ENCODE measurements around the gene TLE1. TPM values are rescaled to one million over a fixed set of nuclear protein-coding genes. Genes with fewer than 3 reads are reported as not detected.

Gene TLE1
- total RNA-seq, 2 experiments from 2014 or later, result 0.07 to 0.23 TPM

DNA sequence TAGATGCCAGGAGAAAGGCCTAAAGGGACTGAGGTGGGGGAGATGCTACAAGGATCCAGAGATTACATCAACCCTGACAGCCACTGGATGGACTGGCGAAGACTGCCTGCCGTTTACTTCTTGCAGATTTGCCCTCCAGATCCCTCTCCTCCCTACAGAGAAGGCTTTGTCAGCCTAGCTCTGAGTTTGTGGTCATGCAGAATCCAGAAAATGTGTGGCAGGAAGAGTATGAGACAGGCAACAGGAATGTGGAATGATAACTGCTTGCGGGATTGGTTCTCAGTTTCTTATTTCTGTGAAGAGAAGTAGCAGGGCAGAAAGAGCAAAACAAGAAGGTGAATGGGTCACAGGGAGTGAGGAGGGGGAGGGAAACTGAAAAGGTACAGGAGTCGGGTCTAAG is 129.6 kb downstream of the TLE1 start:
- ChIA-PET POLR2A (no interaction called here), CTCF (no interaction called here)
- no peak overlapping the region for H3K4me3 Mint-ChIP-seq
- H3K4me1 Mint-ChIP-seq, result no peaks in the 10 kb centered on the region
- H3K36me3 Mint-ChIP-seq (ENCODE audit: low read depth), result no peaks in the 10 kb centered on the region
- no peak overlapping the region for H3K27ac Mint-ChIP-seq
- DNase-seq, result no peak
- H3K9me3 Mint-ChIP-seq (ENCODE audit: low read depth), result no peaks in the 10 kb centered on the region
- intact Hi-C loops (cut with DNase I, micrococcal nuclease), result no loop called here
- no peak for ATAC-seq
- H3K27me3 Mint-ChIP-seq, result no peaks in the 10 kb centered on the region

DNA sequence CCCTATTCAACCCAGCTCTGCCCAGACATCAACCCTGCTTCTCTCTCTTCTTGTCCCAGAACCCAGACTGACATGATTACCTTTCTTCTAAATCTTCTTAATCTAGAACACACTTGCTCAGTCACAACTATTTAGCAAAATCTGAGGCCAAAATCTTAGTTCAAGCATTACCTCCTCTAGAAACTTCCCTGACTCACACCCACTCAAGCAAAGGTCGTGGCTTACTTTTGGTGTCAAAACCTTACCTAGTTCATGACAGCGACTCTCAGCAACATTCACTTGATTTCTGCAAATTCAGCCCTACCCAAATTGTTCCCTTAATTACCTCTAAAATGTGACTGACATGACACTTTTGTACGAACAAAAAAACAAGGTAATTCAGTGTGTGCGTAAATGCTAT is 130.2 kb downstream of the TLE1 start:
- Mint-ChIP-seq H3K4me3 (no peak overlapping the region), H3K4me1 (no peaks in the 10 kb centered on the region), H3K27me3 (no peaks in the 10 kb centered on the region), H3K9me3 (ENCODE audit: low read depth) (no peaks in the 10 kb centered on the region), H3K36me3 (ENCODE audit: low read depth) (no peaks in the 10 kb centered on the region), H3K27ac (no peak overlapping the region)
- DNase-seq (no peak), ATAC-seq (no peak)
- intact Hi-C loops (cut with DNase I, micrococcal nuclease), result no loop called here
- ChIA-PET CTCF (no interaction called here), POLR2A (no interaction called here)

DNA sequence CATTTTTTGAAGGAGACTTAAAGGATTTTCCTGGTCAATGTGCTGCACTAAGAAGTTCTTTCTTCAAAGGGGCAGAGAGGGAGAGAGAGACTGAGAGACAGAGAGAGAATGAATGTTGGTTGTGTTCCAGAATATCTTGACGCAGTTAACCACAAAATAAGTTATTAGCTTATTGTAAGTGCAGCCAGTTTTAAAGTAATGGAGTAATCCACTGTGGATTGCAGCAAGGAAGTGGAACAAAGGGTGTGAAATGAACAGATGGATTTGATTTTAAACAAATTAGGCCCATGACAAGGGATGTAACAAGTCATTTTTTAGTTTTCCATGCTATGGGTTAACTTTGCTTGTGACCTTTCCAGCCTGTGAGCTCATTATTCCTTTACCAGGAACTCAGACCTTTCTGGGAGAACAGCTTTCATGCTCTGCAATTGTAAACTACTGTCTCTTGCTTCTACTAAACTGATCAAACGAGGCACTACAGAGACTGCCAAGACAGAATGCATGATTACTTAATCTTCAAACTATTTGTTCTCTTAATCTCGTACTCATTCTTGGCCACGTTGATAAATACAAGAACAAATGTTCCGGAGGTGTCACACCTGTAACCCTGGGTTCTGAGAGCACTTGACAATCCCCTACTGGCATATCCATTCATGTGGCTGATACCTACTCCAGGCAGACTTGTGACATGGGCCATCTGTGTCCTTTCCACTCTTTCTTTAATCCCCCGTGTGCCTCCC is 131.1 kb downstream of the TLE1 start:
- POLR2A ChIA-PET, result no interaction called here
- no peaks in the 10 kb centered on the region for H3K27me3 Mint-ChIP-seq

DNA sequence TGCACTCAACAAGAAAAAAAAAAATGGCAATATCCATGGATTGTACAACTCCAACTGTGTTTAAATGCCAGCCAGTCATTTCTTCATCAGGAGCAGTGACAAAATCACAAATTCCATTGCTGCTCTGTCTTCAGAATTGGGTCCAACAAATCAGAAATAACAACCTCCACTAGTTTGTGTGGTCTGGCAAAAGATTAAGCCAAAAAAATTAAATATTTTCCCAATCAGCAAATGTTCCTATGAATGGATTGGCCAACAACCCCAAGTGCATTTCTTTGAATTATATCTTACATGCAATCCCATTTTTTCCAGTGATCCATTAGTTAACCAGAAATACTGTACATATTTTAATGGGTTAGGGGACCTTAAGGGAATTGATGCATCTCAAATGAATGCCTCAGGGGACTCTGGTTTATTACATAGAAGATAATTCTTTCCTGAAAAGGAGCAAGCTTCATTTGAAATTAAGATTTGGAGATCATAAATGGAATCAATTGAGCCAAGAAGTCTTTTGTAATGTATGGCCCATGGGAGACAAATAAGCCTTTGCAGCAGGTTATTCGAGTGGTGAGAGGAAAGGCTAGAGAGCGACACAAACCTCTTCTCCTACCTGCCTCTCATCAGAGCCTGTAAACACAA is 131.8 kb downstream of the TLE1 start:
- no peak for DNase-seq
- Mint-ChIP-seq H3K36me3 (ENCODE audit: low read depth) (no peaks in the 10 kb centered on the region), H3K4me1 (no peaks in the 10 kb centered on the region), H3K9me3 (ENCODE audit: low read depth) (no peaks in the 10 kb centered on the region), H3K27me3 (no peaks in the 10 kb centered on the region), H3K27ac (no peak overlapping the region), H3K4me3 (no peak overlapping the region)
- ChIA-PET CTCF (no interaction called here), POLR2A (no interaction called here)
- ATAC-seq, result no peak
- intact Hi-C loops (cut with DNase I, micrococcal nuclease), result no loop called here

More for the DNA sequence above, 131.1 kb downstream of the TLE1 start:
- DNase-seq (no peak), ATAC-seq (no peak)
- H3K9me3 Mint-ChIP-seq (ENCODE audit: low read depth), result no peaks in the 10 kb centered on the region
- H3K4me3 Mint-ChIP-seq, result no peak overlapping the region
- CTCF ChIA-PET, result no interaction called here
- H3K27ac Mint-ChIP-seq, result no peak overlapping the region
- no peaks in the 10 kb centered on the region for H3K36me3 Mint-ChIP-seq (ENCODE audit: low read depth)
- intact Hi-C loops (cut with DNase I, micrococcal nuclease), result no loop called here
- H3K4me1 Mint-ChIP-seq, result no peaks in the 10 kb centered on the region

DNA sequence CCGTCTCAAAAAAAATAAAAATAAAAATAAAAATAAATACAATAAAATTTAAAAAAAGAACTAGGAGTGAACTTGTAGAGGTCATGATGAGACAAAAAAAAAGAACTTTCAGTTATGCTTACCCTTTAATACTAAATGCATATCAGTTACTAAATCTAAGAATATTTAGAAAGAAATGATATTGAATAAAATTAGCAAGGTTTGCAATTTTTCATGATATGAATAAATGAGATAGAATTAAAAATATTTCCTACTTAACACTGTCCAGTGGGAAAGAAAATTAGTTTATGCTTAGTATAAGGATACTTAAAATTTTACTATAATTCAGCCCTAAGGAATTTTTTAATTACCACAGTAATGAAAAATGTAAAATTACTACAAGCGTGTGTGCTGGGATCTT is 132.4 kb downstream of the TLE1 start:
- intact Hi-C loops (cut with DNase I, micrococcal nuclease), result no loop called here
- no peak overlapping the region for H3K27ac Mint-ChIP-seq
- CTCF ChIA-PET, result no interaction called here

DNA sequence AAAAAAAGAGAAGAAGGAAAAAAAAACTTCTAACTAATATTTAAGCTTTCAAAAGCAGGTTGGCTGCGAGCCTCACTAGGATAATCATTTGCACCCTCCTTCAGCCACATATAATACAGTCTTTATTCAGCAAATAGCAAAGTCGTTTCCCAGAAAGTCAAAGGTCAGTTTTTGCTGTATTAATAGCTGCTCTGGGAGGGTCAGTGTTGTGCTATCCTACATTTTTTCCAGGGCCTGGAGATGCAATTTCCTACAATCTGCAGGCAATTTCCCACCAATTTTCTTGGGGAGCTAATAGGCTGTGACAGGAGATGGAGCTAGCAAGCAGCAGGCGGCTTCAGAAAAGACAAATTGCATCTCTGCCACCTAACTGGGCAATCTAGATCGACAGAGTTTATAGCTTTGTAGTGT is 136.8 kb downstream of the TLE1 start:
- Mint-ChIP-seq H3K27ac (no peak overlapping the region), H3K4me3 (no peak overlapping the region), H3K9me3 (ENCODE audit: low read depth) (no peaks in the 10 kb centered on the region), H3K4me1 (no peaks in the 10 kb centered on the region), H3K36me3 (ENCODE audit: low read depth) (no peaks in the 10 kb centered on the region), H3K27me3 (peaks cover 1% of the 10 kb centered on the region)
- CTCF ChIA-PET, result interaction anchor here (0.6 kb wide), 1 partner anchor 907 kb away, joined by 3 read pairs; no protein-coding TSS in a partner anchor
- intact Hi-C loops (cut with DNase I, micrococcal nuclease), result no loop called here
- POLR2A ChIA-PET, result no interaction called here
- ATAC-seq, result no peak
- DNase-seq, result no peak

More for the DNA sequence above, 132.4 kb downstream of the TLE1 start:
- no peaks in the 10 kb centered on the region for H3K4me1 Mint-ChIP-seq
- no peak overlapping the region for H3K4me3 Mint-ChIP-seq
- POLR2A ChIA-PET, result no interaction called here
- H3K9me3 Mint-ChIP-seq (ENCODE audit: low read depth), result no peaks in the 10 kb centered on the region
- H3K36me3 Mint-ChIP-seq (ENCODE audit: low read depth), result no peaks in the 10 kb centered on the region
- ATAC-seq (no peak), DNase-seq (no peak)
- H3K27me3 Mint-ChIP-seq, result no peaks in the 10 kb centered on the region

DNA sequence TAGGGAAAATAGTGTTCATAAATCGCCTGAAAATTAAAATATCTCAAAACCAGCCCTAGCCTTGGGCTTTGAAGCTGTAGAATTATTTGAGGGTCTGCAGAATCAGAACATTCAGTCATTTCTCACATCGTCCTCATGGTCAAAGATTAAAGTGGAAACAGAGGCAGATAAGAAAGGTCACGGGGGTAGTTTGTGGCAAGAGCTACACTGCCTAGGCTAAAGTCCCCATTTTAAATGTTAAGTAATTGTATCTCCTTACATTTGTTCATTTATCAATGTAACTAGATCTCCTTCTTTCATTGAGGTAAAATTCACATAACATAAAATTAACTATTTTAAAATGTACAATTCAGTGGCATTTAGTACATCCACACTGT is 139.2 kb downstream of the TLE1 start:
- ChIA-PET CTCF (interaction anchor here (0.6 kb wide), 1 partner anchor 375 kb away, joined by 4 read pairs; no protein-coding TSS in a partner anchor), POLR2A (no interaction called here)
- Mint-ChIP-seq H3K4me1 (no peaks in the 10 kb centered on the region), H3K27ac (no peak overlapping the region), H3K27me3 (peaks cover 1% of the 10 kb centered on the region), H3K4me3 (no peak overlapping the region), H3K9me3 (ENCODE audit: low read depth) (no peaks in the 10 kb centered on the region), H3K36me3 (ENCODE audit: low read depth) (no peaks in the 10 kb centered on the region)
- DNase-seq (no peak), ATAC-seq (no peak)
- intact Hi-C loops (cut with DNase I, micrococcal nuclease), result no loop called here

DNA sequence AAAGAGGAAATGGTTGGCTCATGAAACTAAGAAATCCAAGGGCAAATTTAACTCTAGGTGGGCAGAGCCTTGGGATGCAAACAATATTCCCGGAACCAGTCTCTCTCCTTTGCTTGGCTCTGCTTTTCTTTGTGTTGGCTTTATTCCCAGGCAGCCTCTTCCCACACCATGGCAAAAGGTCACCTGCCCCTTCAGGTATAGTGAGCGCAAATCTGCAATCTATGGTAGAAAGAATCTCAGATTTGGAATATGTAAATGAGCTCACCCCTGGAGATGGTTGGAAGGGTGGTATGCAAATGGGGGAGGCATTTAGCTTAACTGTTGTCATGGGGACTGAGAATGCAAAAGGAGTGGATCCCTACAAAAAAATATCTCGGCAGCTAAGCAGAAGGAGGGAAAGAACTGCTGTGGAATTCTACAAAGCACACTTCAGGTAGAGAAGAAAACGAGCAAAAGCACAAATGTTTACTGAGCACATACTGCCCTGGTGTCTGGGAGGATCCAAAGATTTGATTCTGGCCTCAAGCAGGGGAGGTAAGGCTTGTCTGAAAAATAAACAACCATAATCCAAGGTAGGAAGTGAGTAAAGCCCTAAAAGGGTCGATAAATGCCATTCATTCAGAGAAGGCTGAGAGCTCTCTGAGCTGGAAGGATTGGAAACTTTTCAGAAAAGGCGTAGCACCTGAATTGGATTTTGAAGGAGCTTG is 139.7 kb downstream of the TLE1 start:
- DNase-seq (no peak), ATAC-seq (no peak)
- intact Hi-C loops (cut with DNase I, micrococcal nuclease), result no loop called here
- peaks cover 1% of the 10 kb centered on the region for H3K27me3 Mint-ChIP-seq
- H3K9me3 Mint-ChIP-seq (ENCODE audit: low read depth), result no peaks in the 10 kb centered on the region
- no peaks in the 10 kb centered on the region for H3K4me1 Mint-ChIP-seq
- no peak overlapping the region for H3K27ac Mint-ChIP-seq
- no peaks in the 10 kb centered on the region for H3K36me3 Mint-ChIP-seq (ENCODE audit: low read depth)
- POLR2A ChIA-PET, result no interaction called here
- no peak overlapping the region for H3K4me3 Mint-ChIP-seq
- CTCF ChIA-PET, result interaction anchor here (0.6 to 0.8 kb wide), 2 partner anchors 81 to 375 kb away, joined by 3 to 4 read pairs; no protein-coding TSS in a partner anchor

DNA sequence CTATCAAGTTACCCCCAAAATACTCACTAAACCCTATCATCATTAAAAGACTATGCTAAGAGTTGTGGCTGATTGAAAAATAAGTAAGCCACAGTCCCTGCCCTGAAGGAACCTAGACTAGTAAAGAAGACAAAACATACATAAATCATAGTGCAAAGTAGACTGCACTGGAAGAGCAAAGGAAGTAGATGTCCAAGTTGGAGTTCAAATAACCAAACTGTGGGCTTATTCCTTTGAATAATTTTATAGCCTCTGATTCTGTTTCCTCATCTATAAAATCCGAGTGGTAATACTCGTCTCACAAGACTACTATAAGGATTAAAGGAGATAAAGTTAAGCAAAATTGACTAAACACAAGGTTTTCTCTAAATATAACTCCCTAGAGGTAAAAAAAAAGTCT is 140.4 kb downstream of the TLE1 start:
- H3K4me1 Mint-ChIP-seq, result no peaks in the 10 kb centered on the region
- H3K9me3 Mint-ChIP-seq (ENCODE audit: low read depth), result no peaks in the 10 kb centered on the region
- ATAC-seq (no peak), DNase-seq (no peak)
- intact Hi-C loops (cut with DNase I, micrococcal nuclease), result no loop called here
- no peak overlapping the region for H3K27ac Mint-ChIP-seq
- CTCF ChIA-PET, result no interaction called here
- H3K36me3 Mint-ChIP-seq (ENCODE audit: low read depth), result no peaks in the 10 kb centered on the region
- no peak overlapping the region for H3K4me3 Mint-ChIP-seq
- peaks cover 1% of the 10 kb centered on the region for H3K27me3 Mint-ChIP-seq
- POLR2A ChIA-PET, result no interaction called here

DNA sequence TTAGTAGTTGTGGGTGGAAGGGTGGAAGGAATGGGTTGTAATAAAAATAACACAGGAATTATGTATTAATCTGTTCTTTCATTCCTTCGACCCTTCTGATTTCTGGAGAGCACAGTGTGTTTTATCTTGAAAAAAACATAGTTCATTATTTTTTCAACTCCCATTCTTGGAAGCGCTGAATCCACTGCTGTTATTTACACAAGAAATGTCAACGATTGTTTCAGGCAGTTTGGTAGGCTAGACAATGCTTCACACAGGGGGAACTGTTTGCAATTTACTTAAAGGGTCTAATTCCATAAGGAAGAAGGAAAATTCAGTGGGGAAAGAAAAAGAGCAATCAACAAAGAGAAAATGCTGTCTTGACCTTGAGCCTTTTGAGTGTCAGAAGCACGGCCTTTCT is 142.9 kb downstream of the TLE1 start:
- POLR2A ChIA-PET, result no interaction called here
- Mint-ChIP-seq H3K27me3 (peaks cover 1% of the 10 kb centered on the region), H3K4me1 (no peaks in the 10 kb centered on the region), H3K4me3 (no peak overlapping the region), H3K9me3 (ENCODE audit: low read depth) (no peaks in the 10 kb centered on the region), H3K36me3 (ENCODE audit: low read depth) (no peaks in the 10 kb centered on the region), H3K27ac (no peak overlapping the region)
- intact Hi-C loops (cut with DNase I, micrococcal nuclease), result no loop called here
- CTCF ChIA-PET, result no interaction called here
- DNase-seq (no peak), ATAC-seq (no peak)

DNA sequence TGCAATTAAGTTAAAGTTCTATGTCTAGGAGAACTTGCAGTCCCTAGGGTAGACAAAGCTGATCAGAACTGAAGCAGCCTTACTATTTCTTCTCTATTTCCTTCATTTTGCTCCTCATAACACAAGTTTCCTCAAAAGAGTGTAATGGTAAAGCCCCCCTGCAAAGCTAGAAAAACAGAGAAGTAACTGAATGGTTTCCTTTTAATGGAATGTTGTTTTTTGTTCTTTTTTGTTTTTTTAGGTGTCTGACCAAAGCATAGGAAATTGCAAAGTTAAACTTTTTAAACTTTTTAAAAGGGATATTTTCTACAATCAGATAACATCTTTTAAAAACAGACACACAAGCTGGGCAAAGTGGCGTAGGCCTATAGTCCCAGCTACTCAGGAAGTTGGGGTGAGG is 145.7 kb downstream of the TLE1 start:
- no peaks in the 10 kb centered on the region for H3K4me1 Mint-ChIP-seq
- H3K36me3 Mint-ChIP-seq (ENCODE audit: low read depth), result no peaks in the 10 kb centered on the region
- no peaks in the 10 kb centered on the region for H3K9me3 Mint-ChIP-seq (ENCODE audit: low read depth)
- H3K4me3 Mint-ChIP-seq, result no peak overlapping the region
- no peaks in the 10 kb centered on the region for H3K27me3 Mint-ChIP-seq
- no peak overlapping the region for H3K27ac Mint-ChIP-seq
- ATAC-seq (no peak), DNase-seq (no peak)
- ChIA-PET POLR2A (interaction anchor here (0.7 kb wide), 1 partner anchor 124 kb away, joined by 5 read pairs; no protein-coding TSS in a partner anchor), CTCF (no interaction called here)
- intact Hi-C loops (cut with DNase I, micrococcal nuclease), result no loop called here
